ENCODE measurements around the gene PRKD1. TPM values are rescaled to one million over a fixed set of nuclear protein-coding genes. Genes with fewer than 3 reads are reported as not detected.
"Not testable (repeated sequence)": the region's sequence is repeated elsewhere in the genome, so short reads cannot be mapped to it uniquely, and the experiment has no call there.

The PRKD1 gene
- polyA plus RNA-seq, 4 donors: 1.9 to 16.2 (median 2.4) TPM

DNA sequence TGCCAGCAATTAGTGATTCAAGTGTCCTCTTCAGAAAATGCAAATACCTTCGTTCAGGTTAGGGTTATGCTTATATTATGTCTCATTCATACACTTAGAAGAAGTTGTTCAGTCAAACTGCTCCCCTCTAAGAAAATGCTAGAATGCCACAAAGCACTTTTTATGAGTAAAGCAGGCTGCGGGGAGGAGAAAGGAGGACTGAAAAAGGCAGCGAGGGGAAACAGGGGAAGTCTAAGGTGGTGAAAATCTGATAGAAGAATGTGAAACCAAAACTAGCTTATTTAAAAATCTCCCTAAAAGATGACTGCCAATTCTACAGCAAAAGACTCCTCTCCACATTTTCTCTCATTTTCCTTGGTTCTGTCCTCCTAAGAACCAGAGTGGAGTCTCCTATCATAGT is 70.1 kb downstream of the PRKD1 start:
- H3K27me3 ChIP-seq (ENCODE audit: control insufficient read depth in 3 of 3, insufficient read depth in 3 of 3, low read length in 3 of 3): no peaks in the 10 kb centered on the region
- H3K4me1 ChIP-seq (ENCODE audit: control insufficient read depth in 3 of 3, insufficient read depth in 2 of 3, low read depth in 1 of 3, low read length in 2 of 3): peaks cover 0 to 2% (median 0%) of the 10 kb centered on the region in 3 donors
- H3K27ac ChIP-seq (ENCODE audit: low read depth in 1 of 3, low read length in 2 of 3): no peak overlapping the region
- H3K4me3 ChIP-seq (ENCODE audit: low read depth in 1 of 3, low read length in 3 of 3): no peak overlapping the region
- FAIRE-seq (no peak), DNase-seq (no peak)
- WGBS, 3 donors: 53 to 71% (median 60%) methylated on average over 2 to 3 of the region's 3 CpGs
- peaks cover 0 to 6% (median 0%) of the 10 kb centered on the region in 3 donors for H3K36me3 ChIP-seq (ENCODE audit: control insufficient read depth in 3 of 3, insufficient read depth in 2 of 3, low read depth in 1 of 3, low read length in 3 of 3)
- H3K9me3 ChIP-seq (ENCODE audit: control insufficient read depth in 2 of 2, insufficient read depth in 1 of 2, low read depth in 1 of 2, low read length in 1 of 2): peaks cover 0 to 25% of the 10 kb centered on the region in 2 donors

DNA sequence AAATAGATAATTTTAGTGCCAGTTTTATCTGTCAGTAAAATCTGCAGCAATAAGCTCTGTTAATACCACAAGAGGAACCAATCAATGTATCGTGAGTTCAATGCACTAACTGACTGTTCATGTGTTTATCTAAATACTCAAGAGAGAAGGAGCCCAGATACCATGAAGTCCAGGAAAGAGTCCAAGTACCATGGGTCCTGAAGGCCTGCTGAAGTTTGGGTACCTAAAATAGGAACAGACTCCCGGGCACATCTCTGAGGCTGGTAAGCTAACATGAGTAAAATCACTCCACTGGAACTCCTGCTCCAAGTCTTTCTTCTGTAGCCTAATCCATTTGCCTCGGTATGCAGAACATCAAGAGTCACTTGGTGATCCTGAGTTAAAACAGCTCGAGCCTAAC is 71.1 kb downstream of the PRKD1 start:
- Histone ChIP-seq H3K27ac (ENCODE audit: low read depth in 1 of 3, low read length in 2 of 3) (no peak overlapping the region), H3K36me3 (ENCODE audit: control insufficient read depth in 3 of 3, insufficient read depth in 2 of 3, low read depth in 1 of 3, low read length in 3 of 3) (peaks cover 0 to 6% (median 0%) of the 10 kb centered on the region in 3 donors), H3K4me3 (ENCODE audit: low read depth in 1 of 3, low read length in 3 of 3) (no peak overlapping the region), H3K4me1 (ENCODE audit: control insufficient read depth in 3 of 3, insufficient read depth in 2 of 3, low read depth in 1 of 3, low read length in 2 of 3) (peaks cover 0 to 2% (median 0%) of the 10 kb centered on the region in 3 donors), H3K9me3 (ENCODE audit: control insufficient read depth in 2 of 2, insufficient read depth in 1 of 2, low read depth in 1 of 2, low read length in 1 of 2) (peaks cover 0 to 25% of the 10 kb centered on the region in 2 donors), H3K27me3 (ENCODE audit: control insufficient read depth in 3 of 3, insufficient read depth in 3 of 3, low read length in 3 of 3) (no peaks in the 10 kb centered on the region)
- DNase-seq: no peak
- no peak for FAIRE-seq
- 82 to 89% (median 88%) methylated on average over 4 of the region's 4 CpGs for WGBS, 3 donors

DNA sequence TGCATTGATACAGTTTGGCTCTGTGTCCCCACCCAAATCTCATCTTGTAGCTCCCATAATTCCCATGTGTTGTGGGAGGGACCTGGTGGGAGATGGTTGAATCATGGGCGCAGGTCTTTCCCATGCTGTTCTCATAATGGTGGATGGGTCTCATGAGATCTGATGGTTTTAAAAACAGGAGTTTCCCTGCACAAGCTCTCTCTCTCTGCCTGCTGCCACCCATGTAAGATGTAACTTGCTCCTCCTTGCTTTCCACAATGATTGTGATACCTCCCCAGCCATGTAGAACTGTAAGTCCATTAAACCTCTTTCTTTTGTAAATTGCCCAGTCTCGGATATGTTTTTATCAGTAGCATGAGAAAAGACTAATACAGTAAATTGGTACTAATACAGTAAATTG is 74.0 kb downstream of the PRKD1 start:
- not testable (repeated sequence) for H3K36me3 ChIP-seq (ENCODE audit: control insufficient read depth in 3 of 3, insufficient read depth in 2 of 3, low read depth in 1 of 3, low read length in 3 of 3); H3K27ac ChIP-seq (ENCODE audit: low read depth in 1 of 3, low read length in 2 of 3); FAIRE-seq; DNase-seq; H3K4me3 ChIP-seq (ENCODE audit: low read depth in 1 of 3, low read length in 3 of 3); H3K27me3 ChIP-seq (ENCODE audit: control insufficient read depth in 3 of 3, insufficient read depth in 3 of 3, low read length in 3 of 3); H3K4me1 ChIP-seq (ENCODE audit: control insufficient read depth in 3 of 3, insufficient read depth in 2 of 3, low read depth in 1 of 3, low read length in 2 of 3)
- H3K9me3 ChIP-seq (ENCODE audit: control insufficient read depth in 2 of 2, insufficient read depth in 1 of 2, low read depth in 1 of 2, low read length in 1 of 2): peaks cover 0 to 25% of the 10 kb centered on the region in 2 donors
- 93 to 98% (median 96%) methylated on average over 2 of the region's 2 CpGs for WGBS, 3 donors

DNA sequence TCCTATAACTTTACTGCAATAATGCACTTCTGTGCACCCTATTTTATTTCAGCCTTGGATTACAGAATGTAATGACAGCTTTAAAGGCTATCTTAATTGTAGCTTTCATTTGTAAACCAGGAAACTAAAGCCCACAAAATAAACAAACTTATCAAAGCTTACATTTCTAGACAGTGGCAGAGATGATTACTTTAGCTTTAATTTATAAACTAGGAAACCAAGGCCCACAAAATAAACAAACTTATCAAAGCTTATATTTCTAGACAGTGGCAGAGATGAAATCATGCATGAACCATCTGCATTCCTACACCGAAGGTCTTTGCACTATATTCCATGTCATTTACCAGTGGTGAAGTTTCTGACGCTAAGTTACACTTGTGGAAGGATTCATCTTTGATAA is 74.4 kb downstream of the PRKD1 start:
- 38 to 62% (median 43%) methylated on average over 2 of the region's 2 CpGs for WGBS, 3 donors
- peaks cover 0 to 25% of the 10 kb centered on the region in 2 donors for H3K9me3 ChIP-seq (ENCODE audit: control insufficient read depth in 2 of 2, insufficient read depth in 1 of 2, low read depth in 1 of 2, low read length in 1 of 2)
- H3K4me3 ChIP-seq (ENCODE audit: low read depth in 1 of 3, low read length in 3 of 3): no peak overlapping the region
- peaks cover 0 to 6% (median 0%) of the 10 kb centered on the region in 3 donors for H3K36me3 ChIP-seq (ENCODE audit: control insufficient read depth in 3 of 3, insufficient read depth in 2 of 3, low read depth in 1 of 3, low read length in 3 of 3)
- no peak overlapping the region for H3K27ac ChIP-seq (ENCODE audit: low read depth in 1 of 3, low read length in 2 of 3)
- DNase-seq: peak in 1 of 2 donors; percentile 18
- peaks cover 0 to 2% (median 0%) of the 10 kb centered on the region in 3 donors for H3K4me1 ChIP-seq (ENCODE audit: control insufficient read depth in 3 of 3, insufficient read depth in 2 of 3, low read depth in 1 of 3, low read length in 2 of 3)
- FAIRE-seq: no peak
- H3K27me3 ChIP-seq (ENCODE audit: control insufficient read depth in 3 of 3, insufficient read depth in 3 of 3, low read length in 3 of 3): no peaks in the 10 kb centered on the region

DNA sequence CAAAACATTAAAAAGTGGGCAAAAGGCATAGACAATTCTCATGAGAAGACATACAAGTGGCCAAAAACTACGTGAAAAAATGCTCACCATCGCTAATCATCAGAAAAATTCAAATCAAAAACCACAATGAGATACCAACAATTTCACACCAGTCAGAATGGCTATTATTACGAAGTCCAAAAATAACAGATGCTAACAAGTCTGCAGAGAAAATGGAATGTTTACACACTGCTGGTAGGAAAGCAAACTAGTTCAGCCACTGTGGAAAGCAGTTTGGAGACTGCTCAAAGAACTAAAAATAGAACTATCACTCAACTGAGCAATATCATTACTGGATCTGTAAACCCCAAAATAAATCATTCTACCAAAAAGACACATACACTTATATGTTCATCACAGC is 76.2 kb downstream of the PRKD1 start:
- H3K36me3 ChIP-seq (ENCODE audit: control insufficient read depth in 3 of 3, insufficient read depth in 2 of 3, low read depth in 1 of 3, low read length in 3 of 3): peaks cover 0 to 6% (median 0%) of the 10 kb centered on the region in 3 donors
- H3K27ac ChIP-seq (ENCODE audit: low read depth in 1 of 3, low read length in 2 of 3): no peak overlapping the region
- H3K9me3 ChIP-seq (ENCODE audit: control insufficient read depth in 2 of 2, insufficient read depth in 1 of 2, low read depth in 1 of 2, low read length in 1 of 2): peaks cover 0 to 21% of the 10 kb centered on the region in 2 donors
- H3K4me3 ChIP-seq (ENCODE audit: low read depth in 1 of 3, low read length in 3 of 3): no peak overlapping the region
- DNase-seq: no peak
- no peaks in the 10 kb centered on the region for H3K27me3 ChIP-seq (ENCODE audit: control insufficient read depth in 3 of 3, insufficient read depth in 3 of 3, low read length in 3 of 3)
- FAIRE-seq: no peak
- no peaks in the 10 kb centered on the region for H3K4me1 ChIP-seq (ENCODE audit: control insufficient read depth in 3 of 3, insufficient read depth in 2 of 3, low read depth in 1 of 3, low read length in 2 of 3)
- WGBS, 3 donors: 73 to 94% (median 81%) methylated on average over 3 of the region's 3 CpGs

DNA sequence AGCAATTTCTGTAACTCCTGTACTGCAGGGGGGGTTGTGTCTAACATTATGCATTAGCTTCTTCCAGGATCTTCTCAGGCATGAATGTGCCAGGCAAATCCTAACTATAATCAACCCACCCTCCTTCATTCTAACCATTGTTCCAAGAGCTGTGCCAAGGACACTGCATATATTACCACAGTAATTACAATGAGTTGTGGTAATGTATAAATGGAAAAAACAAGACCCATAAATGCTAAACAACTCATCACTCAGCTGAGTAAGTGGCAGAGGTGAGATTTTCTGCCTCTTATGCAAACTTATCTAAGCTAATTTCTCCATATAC is 80.6 kb downstream of the PRKD1 start:
- Histone ChIP-seq H3K4me1 (ENCODE audit: control insufficient read depth in 3 of 3, insufficient read depth in 2 of 3, low read depth in 1 of 3, low read length in 2 of 3) (no peaks in the 10 kb centered on the region), H3K27ac (ENCODE audit: low read depth in 1 of 3, low read length in 2 of 3) (no peak overlapping the region), H3K36me3 (ENCODE audit: control insufficient read depth in 3 of 3, insufficient read depth in 2 of 3, low read depth in 1 of 3, low read length in 3 of 3) (no peaks in the 10 kb centered on the region), H3K4me3 (ENCODE audit: low read depth in 1 of 3, low read length in 3 of 3) (no peak overlapping the region), H3K9me3 (ENCODE audit: control insufficient read depth in 2 of 2, insufficient read depth in 1 of 2, low read depth in 1 of 2, low read length in 1 of 2) (no peaks in the 10 kb centered on the region), H3K27me3 (ENCODE audit: control insufficient read depth in 3 of 3, insufficient read depth in 3 of 3, low read length in 3 of 3) (no peaks in the 10 kb centered on the region)
- FAIRE-seq: no peak
- DNase-seq: no peak

DNA sequence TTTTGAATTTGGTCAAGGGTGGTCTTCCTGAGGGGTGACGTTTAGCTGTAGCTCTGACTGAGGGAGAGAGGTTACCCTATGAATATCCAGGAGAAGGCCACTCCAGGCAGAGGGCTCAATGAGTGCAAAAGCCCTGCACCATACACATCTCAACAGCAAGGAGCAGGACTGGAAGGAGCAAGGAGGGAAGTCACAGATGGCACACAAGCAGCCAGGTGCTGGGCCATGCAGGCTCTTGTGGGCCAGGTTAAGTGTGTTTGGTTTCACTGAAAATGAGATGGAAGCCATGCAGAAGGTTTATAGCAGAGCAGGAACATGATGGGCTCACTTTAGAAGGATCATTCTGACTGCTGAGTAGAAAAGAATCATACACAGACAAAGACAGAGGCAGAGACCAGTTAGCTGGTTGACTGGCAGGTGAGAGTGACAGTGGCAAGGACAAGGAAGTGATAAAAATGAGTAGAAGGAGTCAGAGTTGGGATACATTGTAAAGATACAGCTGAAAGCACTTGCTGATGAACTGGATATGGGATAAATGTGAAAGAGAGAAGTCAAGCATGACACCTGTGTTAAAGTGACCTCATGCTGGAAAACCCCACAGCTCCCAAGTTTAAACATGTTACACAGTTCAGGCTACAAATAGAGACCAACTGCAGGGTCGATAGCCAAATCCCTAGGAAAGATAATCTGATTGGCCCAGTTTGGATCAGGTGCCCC is 81.2 kb downstream of the PRKD1 start:
- FAIRE-seq (no peak), DNase-seq (no peak)
- WGBS, 3 donors: 44 to 57% (median 53%) methylated on average over 2 of the region's 2 CpGs
- Histone ChIP-seq H3K27me3 (ENCODE audit: control insufficient read depth in 3 of 3, insufficient read depth in 3 of 3, low read length in 3 of 3) (no peaks in the 10 kb centered on the region), H3K36me3 (ENCODE audit: control insufficient read depth in 3 of 3, insufficient read depth in 2 of 3, low read depth in 1 of 3, low read length in 3 of 3) (no peaks in the 10 kb centered on the region), H3K4me1 (ENCODE audit: control insufficient read depth in 3 of 3, insufficient read depth in 2 of 3, low read depth in 1 of 3, low read length in 2 of 3) (no peaks in the 10 kb centered on the region), H3K9me3 (ENCODE audit: control insufficient read depth in 2 of 2, insufficient read depth in 1 of 2, low read depth in 1 of 2, low read length in 1 of 2) (peaks cover 0 to under 1% of the 10 kb centered on the region in 2 donors), H3K4me3 (ENCODE audit: low read depth in 1 of 3, low read length in 3 of 3) (no peak overlapping the region), H3K27ac (ENCODE audit: low read depth in 1 of 3, low read length in 2 of 3) (no peak overlapping the region)

DNA sequence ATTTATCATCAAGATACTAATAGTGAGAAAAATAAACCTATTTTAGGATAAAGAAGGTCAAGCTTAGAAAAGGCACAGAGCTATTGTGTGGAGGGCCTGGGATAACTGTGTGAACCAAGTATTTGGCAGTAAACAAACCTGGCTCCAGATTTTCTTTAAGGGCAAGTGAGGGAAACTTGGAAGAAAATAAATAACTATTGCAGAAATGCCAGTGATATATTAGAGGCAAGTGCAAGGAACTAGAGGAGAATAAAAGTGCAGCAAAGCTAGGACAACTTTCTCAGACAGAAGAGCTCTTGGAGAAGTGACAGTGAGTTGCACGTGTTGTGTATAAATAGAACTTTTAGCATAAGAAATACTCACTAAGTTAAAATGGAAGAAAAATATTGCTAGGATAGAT is 83.7 kb downstream of the PRKD1 start:
- H3K36me3 ChIP-seq (ENCODE audit: control insufficient read depth in 3 of 3, insufficient read depth in 2 of 3, low read depth in 1 of 3, low read length in 3 of 3): peaks cover 0 to 2% (median 0%) of the 10 kb centered on the region in 3 donors
- 67 to 94% (median 92%) methylated on average over 1 of the region's 1 CpG for WGBS, 3 donors
- H3K27ac ChIP-seq (ENCODE audit: low read depth in 1 of 3, low read length in 2 of 3): no peak overlapping the region
- DNase-seq (no peak), FAIRE-seq (no peak)
- H3K9me3 ChIP-seq (ENCODE audit: control insufficient read depth in 2 of 2, insufficient read depth in 1 of 2, low read depth in 1 of 2, low read length in 1 of 2): peaks cover 0 to 26% of the 10 kb centered on the region in 2 donors
- H3K4me1 ChIP-seq (ENCODE audit: control insufficient read depth in 3 of 3, insufficient read depth in 2 of 3, low read depth in 1 of 3, low read length in 2 of 3): no peaks in the 10 kb centered on the region
- no peaks in the 10 kb centered on the region for H3K27me3 ChIP-seq (ENCODE audit: control insufficient read depth in 3 of 3, insufficient read depth in 3 of 3, low read length in 3 of 3)
- H3K4me3 ChIP-seq (ENCODE audit: low read depth in 1 of 3, low read length in 3 of 3): no peak overlapping the region

DNA sequence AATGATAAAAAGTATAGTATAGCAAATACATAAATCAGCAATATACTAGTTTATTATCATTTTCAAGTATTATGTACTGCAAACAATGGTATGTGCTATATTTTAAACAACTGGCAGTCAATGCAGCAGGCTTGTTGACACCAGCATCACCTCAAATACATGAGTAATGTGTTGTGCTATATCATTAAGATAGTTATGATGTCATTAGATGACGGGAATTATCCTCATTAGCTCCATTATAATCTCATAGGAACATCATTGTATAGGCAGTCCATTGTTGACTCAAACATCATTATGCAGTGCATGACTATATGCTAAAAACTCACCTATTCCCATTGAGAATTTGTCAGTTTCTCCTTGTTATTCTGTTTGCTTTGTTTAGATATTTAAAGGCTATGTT is 85.4 kb downstream of the PRKD1 start:
- 41 to 81% (median 42%) methylated on average over 1 of the region's 1 CpG for WGBS, 3 donors
- DNase-seq: no peak
- H3K27me3 ChIP-seq (ENCODE audit: control insufficient read depth in 3 of 3, insufficient read depth in 3 of 3, low read length in 3 of 3): no peaks in the 10 kb centered on the region
- peaks cover 0 to 29% of the 10 kb centered on the region in 2 donors for H3K9me3 ChIP-seq (ENCODE audit: control insufficient read depth in 2 of 2, insufficient read depth in 1 of 2, low read depth in 1 of 2, low read length in 1 of 2)
- H3K27ac ChIP-seq (ENCODE audit: low read depth in 1 of 3, low read length in 2 of 3): no peak overlapping the region
- no peak for FAIRE-seq
- no peaks in the 10 kb centered on the region for H3K4me1 ChIP-seq (ENCODE audit: control insufficient read depth in 3 of 3, insufficient read depth in 2 of 3, low read depth in 1 of 3, low read length in 2 of 3)
- peaks cover 0 to 2% (median 0%) of the 10 kb centered on the region in 3 donors for H3K36me3 ChIP-seq (ENCODE audit: control insufficient read depth in 3 of 3, insufficient read depth in 2 of 3, low read depth in 1 of 3, low read length in 3 of 3)
- no peak overlapping the region for H3K4me3 ChIP-seq (ENCODE audit: low read depth in 1 of 3, low read length in 3 of 3)

Measured in small intestine (tissue), 7 donors.